ENCODE data around the gene HES5.

The HES5 gene

GRCh38 chr1:2530513-2531361 is 674 bp upstream of the HES5 start:
- DNase-seq (ENCODE audit: low spot score), result no peak

DNA sequence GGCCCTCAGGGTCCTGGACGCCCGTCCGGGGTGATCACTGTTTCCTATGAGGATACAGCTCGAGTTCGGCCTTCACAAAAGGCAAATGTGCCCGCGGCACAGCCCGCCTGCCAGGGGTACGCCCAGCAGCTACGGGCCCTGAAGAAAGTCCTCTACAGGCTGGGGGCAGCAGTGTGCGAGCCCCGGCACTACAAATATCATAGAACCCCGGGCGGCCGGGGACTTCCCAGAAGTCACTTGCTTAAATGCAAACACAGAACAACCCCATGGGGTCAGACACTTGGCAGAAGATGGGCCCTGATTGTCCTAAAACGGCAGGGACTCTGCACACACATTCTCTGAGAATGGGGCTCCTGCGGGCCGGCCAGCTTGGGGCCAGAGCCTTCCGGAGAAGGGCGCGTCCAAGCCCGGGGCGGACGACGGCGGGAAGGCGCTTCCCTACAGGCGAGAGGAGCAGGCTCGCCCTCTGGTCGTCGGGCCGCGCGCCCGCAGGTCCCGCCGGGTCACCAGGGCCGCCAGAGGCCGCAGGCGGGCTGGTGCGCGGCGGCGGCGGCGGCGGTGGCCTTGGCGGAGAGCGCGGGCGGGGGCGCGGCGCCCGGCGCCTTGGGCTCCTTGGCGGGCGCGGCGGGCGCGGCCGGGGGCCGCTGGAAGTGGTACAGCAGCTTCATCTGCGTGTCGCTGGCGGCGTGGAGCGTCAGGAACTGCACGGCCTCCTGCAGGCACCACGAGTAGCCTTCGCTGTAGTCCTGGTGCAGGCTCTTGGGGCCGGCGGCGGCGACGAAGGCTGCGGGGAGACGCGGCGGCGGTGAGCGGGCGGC is 888 bp downstream of the HES5 start:
- DNase-seq (ENCODE audit: low spot score), result peak; percentile 70

DNA sequence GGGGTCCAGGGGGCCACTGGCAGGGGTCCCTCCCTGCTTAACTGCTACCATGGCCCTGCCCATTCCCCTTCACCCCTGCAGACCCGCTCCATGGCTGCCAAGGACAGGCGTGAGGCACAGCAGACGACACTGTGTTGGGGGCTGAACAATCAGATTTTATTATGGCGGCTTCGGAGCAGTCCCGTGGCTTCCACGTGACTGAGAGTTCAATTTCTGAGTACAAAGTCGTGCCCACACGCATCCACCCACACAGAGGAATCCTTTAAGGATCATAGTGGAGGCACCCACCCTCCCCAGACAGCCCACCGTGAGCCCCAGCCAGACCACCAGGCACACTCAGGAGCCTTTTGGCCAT is 1.5 kb downstream of the HES5 start:
- no peak for DNase-seq (ENCODE audit: low spot score)

- no peak for DNase-seq (ENCODE audit: low spot score)
Observed at GRCh38 chr1:2528016-2528415, 2.0 kb downstream of the HES5 start.

- no peak for DNase-seq (ENCODE audit: low spot score)
Observed at GRCh38 chr1:2527556-2527860, 2.6 kb downstream of the HES5 start.

DNA sequence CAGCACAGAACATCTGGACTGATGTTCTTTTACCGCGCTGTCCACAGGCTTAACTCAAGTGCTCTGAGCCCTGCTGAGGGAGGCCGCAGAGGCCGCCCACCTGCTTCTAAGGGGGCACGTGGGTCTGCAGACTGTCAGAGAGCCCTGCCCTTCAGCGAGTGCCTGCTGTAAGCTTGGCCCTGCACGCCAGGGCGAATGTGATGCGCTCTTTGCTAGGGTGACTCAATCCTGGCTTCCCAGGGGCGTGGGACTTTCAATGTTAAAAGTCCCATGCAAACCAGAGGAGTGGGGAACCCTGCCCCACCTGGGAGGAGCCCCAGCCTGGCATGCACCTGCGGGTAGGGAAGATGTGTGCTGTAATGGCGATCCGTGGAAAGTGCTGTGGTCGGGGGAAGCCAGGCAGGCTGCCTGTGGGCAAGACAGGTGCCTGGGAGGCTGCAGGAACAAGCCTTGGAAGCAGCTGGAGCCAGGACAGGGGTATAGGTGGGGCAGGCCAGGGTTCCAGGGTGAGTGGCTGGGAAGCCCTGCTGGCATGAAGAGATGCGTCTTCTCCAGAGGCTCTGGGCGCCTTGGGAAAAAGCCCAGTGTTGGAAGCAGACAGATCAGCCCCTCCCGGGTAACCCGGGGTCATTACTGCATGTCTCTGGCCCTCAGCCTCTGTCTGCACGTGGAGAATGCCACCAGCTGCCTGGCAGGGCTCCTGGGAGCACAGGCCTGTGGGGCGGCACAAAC is 3.1 kb downstream of the HES5 start:
- DNase-seq (ENCODE audit: low spot score), result no peak

- DNase-seq (ENCODE audit: low spot score), result peak; percentile 96
Observed at GRCh38 chr1:2525920-2526823, 3.9 kb downstream of the HES5 start, which contains the start of gene PANK4. Gene PANK4, minus strand, starts transcription at chr1:2526596. Its CDS starts 9 bp downstream, at chr1:2526587.

- no peak for DNase-seq (ENCODE audit: low spot score)
Observed at GRCh38 chr1:2525572-2525919, 4.5 kb downstream of the HES5 start.

GRCh38 chr1:2523891-2524609 is 6.0 kb downstream of the HES5 start:
- no peak for DNase-seq (ENCODE audit: low spot score)

GRCh38 chr1:2523191-2523890 is 6.7 kb downstream of the HES5 start:
- no peak for DNase-seq (ENCODE audit: low spot score)

- no peak for DNase-seq (ENCODE audit: low spot score)
Observed at GRCh38 chr1:2522230-2522629, 7.8 kb downstream of the HES5 start.

- no peak for DNase-seq (ENCODE audit: low spot score)
Observed at GRCh38 chr1:2520806-2521205, 9.3 kb downstream of the HES5 start.

DNA sequence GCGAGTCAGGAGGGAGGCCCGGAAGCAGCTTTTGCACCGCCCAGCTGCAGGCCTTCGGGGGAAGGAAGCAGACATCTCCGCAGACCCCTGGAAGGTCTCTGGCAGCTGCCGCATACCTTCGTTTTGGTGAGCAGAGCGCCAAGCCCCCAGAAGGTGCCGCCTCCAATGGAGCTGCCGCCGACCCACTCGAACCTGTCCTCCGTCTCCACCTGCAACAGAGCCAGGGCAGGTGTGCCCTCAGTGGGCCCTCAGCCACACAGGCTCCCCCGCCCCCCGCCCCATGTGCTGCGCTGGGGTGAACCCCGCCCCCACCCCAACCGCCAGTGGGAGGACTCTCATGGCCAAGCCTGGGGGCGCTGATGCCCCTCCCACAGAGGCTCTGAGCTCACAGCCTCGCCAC is 9.9 kb downstream of the HES5 start:
- DNase-seq (ENCODE audit: low spot score), result no peak

DNA sequence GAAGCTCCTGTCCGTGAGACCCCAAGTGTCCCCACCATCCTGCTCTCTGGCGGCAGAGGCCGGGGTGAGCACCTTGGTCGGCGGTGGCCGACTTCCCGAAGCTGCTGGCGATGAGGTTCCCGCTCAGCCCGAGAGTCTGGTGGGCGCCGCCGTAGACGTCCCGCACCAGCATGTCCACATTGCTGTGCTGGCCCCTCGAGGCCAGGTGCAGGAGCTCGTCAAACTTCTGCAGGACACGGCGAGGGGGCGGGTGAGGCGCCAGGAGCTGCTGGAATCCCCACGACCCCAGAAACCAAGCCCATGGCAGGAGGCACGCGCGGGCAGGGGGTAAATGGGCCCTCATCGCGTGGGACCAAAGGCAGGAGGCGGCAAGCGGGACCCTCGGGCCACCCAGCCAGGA is 10.3 kb downstream of the HES5 start:
- no peak for DNase-seq (ENCODE audit: low spot score)

GRCh38 chr1:2519029-2519685 is 10.9 kb downstream of the HES5 start:
- no peak for DNase-seq (ENCODE audit: low spot score)

DNA sequence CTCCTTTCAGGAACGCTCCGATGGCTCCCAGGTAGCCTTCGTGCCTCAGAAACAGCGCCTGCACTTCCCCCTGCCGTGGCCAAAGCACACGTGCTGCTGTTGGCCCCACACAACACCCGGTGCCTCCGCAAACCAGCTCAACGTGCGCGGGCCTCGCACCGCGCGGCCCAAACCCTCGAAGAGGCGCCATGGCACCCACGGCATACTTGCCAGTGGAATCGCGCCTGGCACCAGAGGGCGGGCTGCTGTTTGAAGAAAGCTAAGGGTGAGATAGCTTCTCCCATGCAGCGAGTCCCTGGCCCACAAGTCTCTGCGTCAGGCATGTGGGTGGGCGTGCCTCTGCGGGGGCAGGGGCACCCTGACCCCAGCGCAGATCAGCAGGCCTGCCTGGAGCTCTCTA is 11.5 kb downstream of the HES5 start:
- DNase-seq (ENCODE audit: low spot score), result no peak

DNA sequence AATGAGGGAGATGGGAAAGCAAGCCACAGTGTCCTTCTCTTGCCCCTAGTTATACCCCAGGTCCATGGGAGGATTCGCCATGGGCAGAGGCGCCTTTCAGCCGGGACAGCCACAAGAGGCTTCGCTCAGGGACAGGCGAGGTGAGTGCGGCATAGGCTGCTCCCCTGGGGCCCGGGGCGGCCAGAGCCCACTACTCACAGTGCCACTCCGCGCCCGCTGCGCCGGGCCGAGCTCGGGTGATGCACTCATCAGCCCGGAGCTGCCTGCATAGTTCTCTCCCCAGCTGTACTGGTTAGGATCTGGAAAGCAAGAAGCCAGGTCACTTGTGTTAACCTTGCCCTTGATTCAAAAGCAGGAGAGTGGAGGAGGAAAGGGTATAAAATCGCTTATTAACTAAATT is 12.1 kb downstream of the HES5 start:
- no peak for DNase-seq (ENCODE audit: low spot score)

DNA sequence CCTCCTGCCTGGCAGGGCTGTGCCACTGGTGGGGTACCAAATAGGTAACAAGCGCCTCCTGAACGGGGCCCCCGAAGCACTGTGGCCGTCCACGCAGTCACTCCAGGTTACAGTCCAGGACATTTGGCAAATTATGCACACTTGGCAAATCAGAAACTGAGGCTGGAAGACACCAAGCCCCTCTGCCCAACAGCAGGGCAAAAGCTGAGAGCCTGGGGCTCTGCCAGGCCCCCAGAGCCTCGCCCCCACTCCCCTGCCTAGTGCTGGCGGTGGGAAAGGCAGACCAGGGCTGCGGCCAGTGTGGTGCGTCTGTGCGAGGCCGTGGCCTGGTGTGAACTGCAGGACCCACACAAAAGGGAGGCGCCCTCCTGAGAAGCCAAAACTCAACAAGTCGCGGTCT is 13.1 kb downstream of the HES5 start:
- DNase-seq (ENCODE audit: low spot score), result no peak

GRCh38 chr1:2516124-2516523 is 13.9 kb downstream of the HES5 start:
- no peak for DNase-seq (ENCODE audit: low spot score)

DNA sequence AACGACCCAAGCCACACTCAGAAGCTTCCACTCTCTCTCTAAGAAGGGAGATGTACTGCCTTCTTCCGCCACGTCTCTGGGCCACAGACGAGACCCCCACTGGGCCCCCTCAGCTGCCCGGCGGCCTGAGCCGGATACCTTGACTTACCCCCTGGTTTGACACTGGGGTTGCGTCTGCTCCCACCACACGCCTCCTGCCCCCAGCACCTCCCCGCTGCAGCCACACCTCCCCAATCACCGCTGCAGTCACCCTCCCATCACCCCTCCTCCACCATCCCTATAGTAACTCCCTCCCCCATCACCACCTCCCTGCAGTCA is 14.3 kb downstream of the HES5 start:
- no peak for DNase-seq (ENCODE audit: low spot score)

All from iPS-NIHi11 (cell line).